Activated CD4-positive, alpha-beta T cell treated with anti-CD3 and anti-CD28 coated beads, Interleukin-2, amount 50 U/mL, for 1 hour (primary cell): ENCODE measurements around the gene SPNS2.
A peak's percentile ranks its signal among the peaks of the same experiment; 100 is the strongest.
"Not testable (repeated sequence)": the region's sequence is repeated elsewhere in the genome, so short reads cannot be mapped to it uniquely, and the experiment has no call there.

Experiments
- DNase-seq: peaks from one replicate; pipeline ENCODE4 v3.0.0-alpha.2; 2020

SPNS2 gene

GRCh38 chr17:4576729-4577322 lies 78.1 kb downstream of the SPNS2 start:
- DNase-seq: no peak

- no peak for DNase-seq
Measured at GRCh38 chr17:4577386-4577993, 78.8 kb downstream of the SPNS2 start.

- DNase-seq: not testable (repeated sequence)
Measured at GRCh38 chr17:4578349-4578748, 79.7 kb downstream of the SPNS2 start.

DNA sequence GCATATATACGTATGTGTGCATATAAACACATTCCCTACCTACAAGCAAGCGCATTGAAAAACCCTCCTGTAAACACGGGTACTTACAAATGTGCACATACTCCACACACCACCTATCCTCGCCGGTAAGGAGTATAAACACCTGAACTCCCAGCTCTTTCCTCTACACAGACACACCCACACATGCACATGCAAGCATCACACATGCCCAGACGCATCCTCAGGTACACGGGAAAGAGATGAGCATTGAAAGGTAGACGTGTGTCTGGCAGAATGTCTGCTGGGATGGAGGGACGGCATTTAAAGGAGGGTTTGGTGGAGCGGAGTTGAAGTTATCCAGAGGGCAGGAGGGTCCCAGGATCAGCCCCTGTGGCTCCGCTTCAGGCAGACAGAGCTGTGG lies 81.0 kb downstream of the SPNS2 start:
- no peak for DNase-seq

- DNase-seq: no peak
Measured at GRCh38 chr17:4580291-4580690, 81.6 kb downstream of the SPNS2 start.

- no peak for DNase-seq
Measured at GRCh38 chr17:4582101-4582501, 83.4 kb downstream of the SPNS2 start.

GRCh38 chr17:4582691-4583090 lies 84.0 kb downstream of the SPNS2 start:
- no peak for DNase-seq

GRCh38 chr17:4583206-4583605 lies 84.5 kb downstream of the SPNS2 start:
- DNase-seq: no peak

DNA sequence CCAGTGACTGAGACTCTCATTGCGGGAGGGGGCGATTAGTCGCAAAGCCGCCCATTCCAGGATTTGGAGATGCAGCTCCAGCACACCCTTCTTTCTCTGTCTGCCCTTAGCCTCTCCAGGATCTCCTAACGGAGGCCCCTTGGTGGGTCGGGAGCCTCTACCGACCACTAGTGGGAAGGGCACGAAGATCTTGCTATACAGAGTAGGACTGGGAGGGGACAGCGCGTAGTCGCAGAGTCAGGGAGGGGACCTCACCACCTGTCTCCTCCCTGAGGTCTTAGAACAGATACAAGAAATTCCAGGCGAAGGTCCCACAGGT lies 85.1 kb downstream of the SPNS2 start:
- DNase-seq: no peak

DNA sequence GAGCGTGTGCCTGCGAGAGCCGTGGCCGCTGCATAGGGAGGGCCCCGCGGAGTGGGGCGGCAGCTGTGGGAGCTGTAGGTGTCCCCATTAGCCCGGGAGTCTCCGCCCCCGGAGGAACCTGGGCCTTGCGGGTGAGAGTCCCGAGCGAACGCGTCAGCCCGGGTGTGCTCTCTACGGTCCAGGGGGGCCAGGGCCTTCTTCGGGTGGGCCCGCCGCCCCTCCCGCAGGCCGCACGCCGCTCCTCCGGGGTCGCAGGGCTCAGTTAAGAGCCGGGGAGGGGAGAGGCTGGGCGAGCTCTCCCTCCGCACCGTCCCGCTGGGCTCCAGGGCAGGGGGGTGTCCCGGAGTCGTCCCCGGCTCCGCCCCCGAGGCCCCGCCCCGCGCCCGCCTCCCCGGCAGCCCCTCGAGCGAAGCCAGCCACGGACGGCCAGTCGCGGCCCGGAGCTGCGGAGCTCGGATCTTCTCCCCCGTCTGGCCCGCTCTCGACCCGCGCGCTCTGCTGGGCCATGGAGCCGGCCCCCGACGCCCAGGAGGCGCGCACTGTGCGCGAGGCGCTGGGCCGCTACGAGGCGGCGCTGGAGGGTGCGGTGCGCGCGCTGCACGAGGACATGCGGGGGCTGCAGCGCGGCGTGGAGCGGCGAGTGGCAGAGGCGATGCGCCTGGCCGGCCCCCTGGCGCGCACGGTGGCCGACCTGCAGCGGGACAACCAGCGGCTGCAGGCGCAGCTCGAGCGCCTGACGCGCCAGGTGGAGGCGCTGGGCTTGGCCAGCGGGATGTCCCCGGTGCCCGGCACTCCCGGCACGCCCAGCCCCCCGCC lies 85.6 kb downstream of the SPNS2 start, which contains the start of gene SMTNL2:
Gene SMTNL2, plus strand, starts transcription at position 429 of the 816 bp plus-strand sequence. Its CDS starts 77 bp downstream, at position 506.
- peak; percentile 12 for DNase-seq

GRCh38 chr17:4584917-4585637 lies 86.4 kb downstream of the SPNS2 start:
- DNase-seq: no peak

- no peak for DNase-seq
Measured at GRCh38 chr17:4585638-4585994, 86.9 kb downstream of the SPNS2 start.

DNA sequence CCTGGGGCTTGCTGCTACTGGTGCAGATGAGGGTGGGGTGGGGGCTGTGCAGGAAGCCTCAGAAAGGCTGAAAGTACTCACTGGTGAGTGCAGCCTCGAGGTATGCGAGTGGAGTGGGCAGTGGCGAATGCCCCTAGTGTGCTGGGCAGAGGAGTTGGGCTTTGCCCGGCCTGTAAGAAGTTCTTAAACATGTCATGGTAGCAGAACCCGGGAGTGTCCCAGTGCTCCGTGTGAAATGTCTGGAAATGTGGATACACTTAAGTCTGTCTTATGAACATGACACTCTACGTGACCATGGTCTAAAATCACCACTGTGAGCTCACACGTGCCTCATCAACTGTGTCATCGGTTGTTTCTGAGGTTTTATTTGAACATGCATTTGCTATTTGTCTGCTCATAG lies 87.4 kb downstream of the SPNS2 start:
- DNase-seq: no peak

DNA sequence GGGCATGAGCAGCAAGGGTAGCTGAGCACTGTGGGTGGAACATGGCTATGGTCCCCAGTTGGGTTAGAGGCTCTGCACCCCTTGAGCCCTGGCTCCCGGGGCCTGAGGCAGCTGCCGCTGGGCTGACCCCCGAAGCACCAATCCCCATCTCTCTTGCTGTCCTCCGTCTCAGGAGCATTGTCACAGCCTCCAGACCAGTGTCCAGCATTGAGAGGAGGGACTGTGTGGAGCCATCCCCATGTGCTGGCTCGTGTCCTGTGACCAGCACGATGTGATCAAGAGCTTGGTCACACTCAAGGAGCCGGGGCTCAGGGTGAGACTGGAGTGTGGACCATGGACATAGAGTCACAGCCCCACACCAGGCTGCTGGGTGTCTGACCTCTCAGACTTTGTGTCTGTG lies 88.5 kb downstream of the SPNS2 start:
- DNase-seq: no peak

- DNase-seq: no peak
Measured at GRCh38 chr17:4587803-4588202, 89.1 kb downstream of the SPNS2 start.

- no peak for DNase-seq
Measured at GRCh38 chr17:4588391-4588790, 89.7 kb downstream of the SPNS2 start.
